Endothelial cell of umbilical vein (primary cell): ENCODE measurements around the gene DMRT3. TPM values are rescaled to one million over a fixed set of nuclear protein-coding genes. Genes with fewer than 3 reads are reported as not detected.

ENCODE experiments used
- Bru-seq: library from RNA; stranded (reverse); fragments of 400-500 nt; gene quantifications from one replicate; lab custom pipeline; 2021; lab: Mats Ljungman, UMichigan
- BruChase-seq, 2 experiments: library from RNA; stranded (reverse); fragments of 400-500 nt; gene quantifications; one replicate each; lab custom pipeline; 2021; lab: Mats Ljungman, UMichigan
- BruUV-seq: library from RNA; stranded (reverse); fragments of 400-500 nt; replicated peaks from 2 replicates; lab custom pipeline; 2021; lab: Mats Ljungman, UMichigan
- CTCF ChIA-PET: fragments of 300-600, 350-600 bp; sonication (Branson Sonifier 250); formaldehyde crosslinking; loops from one replicate; lab custom pipeline; 2021; ENCODE audit warnings: antibody characterized with exemption, inconsistent platforms; lab: Charles Lee
- POLR2A ChIA-PET: fragments of 300-600, 350-600 bp; sonication (Branson Sonifier 250); formaldehyde crosslinking; loops from one replicate; lab custom pipeline; 2021; ENCODE audit warnings: antibody characterized with exemption, inconsistent platforms; lab: Charles Lee
- DNase-seq: peaks from one replicate; pipeline ENCODE4 v3.0.0-alpha.2; 2011; ENCODE audit warnings: low read depth, low spot score
- FAIRE-seq: peaks from 2 replicates; lab custom pipeline; 2011; peaks lifted over from hg19 to GRCh38; lab: Jason Lieb, UNC
- H2AFZ ChIP-seq: 2 replicates; pipeline ENCODE4 v1.6.0; 2012; ENCODE audit warnings: low read depth, low read length, control low read depth, inconsistent platforms
- H3K27ac ChIP-seq: 2 replicates; pipeline ENCODE4 v1.5.1; 2011; ENCODE audit warnings: low read depth, mild to moderate bottlenecking, control low read depth, low read length, moderate library complexity; ENCODE audit not compliant: insufficient read depth
- H3K27me3 ChIP-seq, 2 experiments: 2 replicates each; pipeline versions ENCODE4 v1.6.0 to v1.6.1; 2011; ENCODE audit warnings: low read length in 2 of 2, mixed read lengths in 1 of 2; ENCODE audit not compliant: control insufficient read depth in 2 of 2, insufficient read depth in 2 of 2
- H3K36me3 ChIP-seq, 2 experiments: 2 replicates in 1 of 2; 3 replicates in 1 of 2; pipeline ENCODE4 v1.5.1; 2011; ENCODE audit warnings: low read length in 2 of 2, mild to moderate bottlenecking in 1 of 2, moderate library complexity in 1 of 2; ENCODE audit not compliant: control insufficient read depth in 2 of 2, insufficient read depth in 2 of 2; ENCODE audit errors: extremely low read depth in 1 of 2
- H3K4me1 ChIP-seq: 3 replicates; pipeline ENCODE4 v1.5.1; 2011; ENCODE audit warnings: mild to moderate bottlenecking, low read length; ENCODE audit not compliant: control insufficient read depth, insufficient read depth; ENCODE audit errors: extremely low read depth
- H3K4me2 ChIP-seq: 2 replicates; pipeline ENCODE4 v1.6.1; 2011; ENCODE audit warnings: low read length, control low read depth, mixed read lengths; ENCODE audit not compliant: insufficient read depth
- H3K4me3 ChIP-seq, 3 experiments: fragments of 200-600 bp in 1 of 3; sonication (generic), shearing (Covaris generic) in 1 of 3; replicated peaks in 1 of 3; 2 replicates each; pipeline ENCODE4 v1.5.1; 2011 to 2016; ENCODE audit warnings: control low read depth in 3 of 3, low read length in 3 of 3, mild to moderate bottlenecking in 2 of 3, inconsistent platforms in 1 of 3, low read depth in 1 of 3, moderate library complexity in 1 of 3; ENCODE audit not compliant: insufficient read depth in 1 of 3
- H3K79me2 ChIP-seq: 2 replicates; pipeline ENCODE4 v1.6.0; 2012; ENCODE audit warnings: low read length, inconsistent platforms; ENCODE audit not compliant: control insufficient read depth, insufficient read depth
- H3K9ac ChIP-seq: replicated peaks from 2 replicates; pipeline ENCODE3; 2011; ENCODE audit warnings: low read length, control low read depth; ENCODE audit not compliant: insufficient read depth; ENCODE audit errors: extremely low read depth
- H3K9me1 ChIP-seq: replicated peaks from 3 replicates; pipeline ENCODE4 v1.6.0; 2011; ENCODE audit warnings: mild to moderate bottlenecking, low read length; ENCODE audit not compliant: control insufficient read depth, insufficient read depth; ENCODE audit errors: extremely low read depth
- H3K9me3 ChIP-seq: replicated peaks from 2 replicates; pipeline ENCODE4 v1.5.1; 2012; ENCODE audit warnings: low read length, inconsistent platforms; ENCODE audit not compliant: control insufficient read depth, insufficient read depth
- H4K20me1 ChIP-seq: replicated peaks from 2 replicates; pipeline ENCODE3; 2011; ENCODE audit warnings: mild to moderate bottlenecking, low read length; ENCODE audit not compliant: control insufficient read depth, insufficient read depth; ENCODE audit errors: extremely low read depth
- EZH2 ChIP-seq: IDR thresholded peaks from 2 replicates; pipeline ENCODE4 v1.6.1; 2012; ENCODE audit warnings: borderline replicate concordance, low read depth, mild to moderate bottlenecking, moderate library complexity, low read length, inconsistent platforms; ENCODE audit not compliant: severe bottlenecking
- FOS ChIP-seq: IDR thresholded peaks from 2 replicates; pipeline ENCODE4 v1.6.1; 2011; ENCODE audit warnings: mild to moderate bottlenecking, low read length, moderate library complexity, borderline replicate concordance; ENCODE audit not compliant: insufficient read depth
- GATA2 ChIP-seq: IDR thresholded peaks from 2 replicates; pipeline ENCODE4 v1.7.0; 2011; ENCODE audit warnings: low read depth, mild to moderate bottlenecking, moderate library complexity, mixed read lengths, low read length; ENCODE audit not compliant: insufficient read length, insufficient read depth
- JUN ChIP-seq: IDR thresholded peaks from 2 replicates; pipeline ENCODE4 v1.6.1; 2011; ENCODE audit warnings: borderline replicate concordance, low read depth; ENCODE audit not compliant: insufficient read length, insufficient read depth
- MYC ChIP-seq: IDR thresholded peaks from one replicate; pipeline ENCODE4 v1.6.1; 2011; ENCODE audit warnings: mild to moderate bottlenecking, low read depth, low read length
- POLR2A ChIP-seq: IDR thresholded peaks from 2 replicates; pipeline ENCODE4 v1.6.1; 2012; ENCODE audit warnings: low read depth, mild to moderate bottlenecking, control low read depth, low read length
- POLR2AphosphoS5 ChIP-seq: IDR thresholded peaks from 2 replicates; pipeline ENCODE4 v1.6.1; 2012; ENCODE audit warnings: low read depth, mild to moderate bottlenecking, control low read depth, low read length, moderate library complexity; ENCODE audit not compliant: insufficient read depth
- dilution Hi-C: fragments of 300-500 bp; cut with MboI; formaldehyde crosslinking; loops from one replicate; pipeline ENCODE4 v1.15.0; 2019; ENCODE audit warnings: low sequenced_read_pairs; ENCODE audit not compliant: extremely low pct_ligation_motif_present
- intact Hi-C: fragments of 100-400 bp; cut with micrococcal nuclease; formaldehyde crosslinking; loops from one replicate; pipeline ENCODE4 v1.10.0; 2022
- long read RNA-seq: library from polyadenylated mRNA; stranded (forward); transcript quantifications from one replicate; pipeline ENCODE4 v2.0.0, GENCODE V29; 2021
- polyA minus RNA-seq, 3 experiments: library from RNA; depleted of rRNA, polyadenylated mRNA; stranded (reverse); fragments of >200 nt; gene quantifications; 1 replicate in 1 of 3; 2 replicates in 2 of 3; pipeline ENCODE4 v1.2.3, GENCODE V29; 2011
- polyA plus RNA-seq, 4 experiments: library from polyadenylated mRNA; depleted of rRNA in 3 of 4; stranded (reverse) in 3 of 4; unstranded in 1 of 4; fragments of >200 nt; gene quantifications; 2 replicates each; pipeline versions ENCODE4 v1.2.1 to v1.2.3, GENCODE V29; 2011 to 2012; ENCODE audit warnings: missing spikeins in 1 of 4
- total RNA-seq: library from RNA; stranded (reverse); gene quantifications from 2 replicates; pipeline ENCODE4 v1.2.3, GENCODE V29; 2021
- TF ChIP-seq, protein P1 (sequence below): IDR thresholded peaks from 2 replicates; pipeline ENCODE4 v1.6.1; 2011; ENCODE audit not compliant: insufficient read depth, insufficient read length
- TF ChIP-seq, protein P2 (sequence below), 2 donors: IDR thresholded peaks; 1 replicate in 1 of 2; 2 replicates in 1 of 2; pipeline ENCODE4 v1.5.1; 2011; ENCODE audit warnings: low read length in 2 of 2, mild to moderate bottlenecking in 2 of 2, moderate library complexity in 2 of 2, control low read depth in 1 of 2, inconsistent platforms in 1 of 2, low read depth in 1 of 2; ENCODE audit not compliant: insufficient read depth in 1 of 2; ENCODE audit errors: extremely low read depth in 1 of 2

Gene DMRT3, protein sequence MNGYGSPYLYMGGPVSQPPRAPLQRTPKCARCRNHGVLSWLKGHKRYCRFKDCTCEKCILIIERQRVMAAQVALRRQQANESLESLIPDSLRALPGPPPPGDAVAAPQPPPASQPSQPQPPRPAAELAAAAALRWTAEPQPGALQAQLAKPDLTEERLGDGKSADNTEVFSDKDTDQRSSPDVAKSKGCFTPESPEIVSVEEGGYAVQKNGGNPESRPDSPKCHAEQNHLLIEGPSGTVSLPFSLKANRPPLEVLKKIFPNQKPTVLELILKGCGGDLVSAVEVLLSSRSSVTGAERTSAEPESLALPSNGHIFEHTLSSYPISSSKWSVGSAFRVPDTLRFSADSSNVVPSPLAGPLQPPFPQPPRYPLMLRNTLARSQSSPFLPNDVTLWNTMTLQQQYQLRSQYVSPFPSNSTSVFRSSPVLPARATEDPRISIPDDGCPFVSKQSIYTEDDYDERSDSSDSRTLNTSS
- total RNA-seq (not detected in 2 replicates), polyA plus RNA-seq (not detected in 2 replicates), polyA minus RNA-seq (not detected in 2 replicates), Bru-seq, nascent RNA (not detected), BruChase-seq, experiment 1, labeled RNA remaining after a 6-hour chase (not detected), BruChase-seq, experiment 2, labeled RNA remaining after a 2-hour chase (not detected)
- not detected in 2 replicates for polyA plus RNA-seq (2011; cell fraction: cytosol; rRNA removed)
- not detected in 2 replicates for polyA plus RNA-seq (2011; cell fraction: nucleus; rRNA removed)
- not detected in 2 replicates for polyA plus RNA-seq (2012)
- polyA minus RNA-seq (2011; cell fraction: cytosol; rRNA and poly(A)+ RNA removed): not detected
- not detected in 2 replicates for polyA minus RNA-seq (2011; cell fraction: nucleus; rRNA and poly(A)+ RNA removed)
- long read RNA-seq: 0 reads

DNA sequence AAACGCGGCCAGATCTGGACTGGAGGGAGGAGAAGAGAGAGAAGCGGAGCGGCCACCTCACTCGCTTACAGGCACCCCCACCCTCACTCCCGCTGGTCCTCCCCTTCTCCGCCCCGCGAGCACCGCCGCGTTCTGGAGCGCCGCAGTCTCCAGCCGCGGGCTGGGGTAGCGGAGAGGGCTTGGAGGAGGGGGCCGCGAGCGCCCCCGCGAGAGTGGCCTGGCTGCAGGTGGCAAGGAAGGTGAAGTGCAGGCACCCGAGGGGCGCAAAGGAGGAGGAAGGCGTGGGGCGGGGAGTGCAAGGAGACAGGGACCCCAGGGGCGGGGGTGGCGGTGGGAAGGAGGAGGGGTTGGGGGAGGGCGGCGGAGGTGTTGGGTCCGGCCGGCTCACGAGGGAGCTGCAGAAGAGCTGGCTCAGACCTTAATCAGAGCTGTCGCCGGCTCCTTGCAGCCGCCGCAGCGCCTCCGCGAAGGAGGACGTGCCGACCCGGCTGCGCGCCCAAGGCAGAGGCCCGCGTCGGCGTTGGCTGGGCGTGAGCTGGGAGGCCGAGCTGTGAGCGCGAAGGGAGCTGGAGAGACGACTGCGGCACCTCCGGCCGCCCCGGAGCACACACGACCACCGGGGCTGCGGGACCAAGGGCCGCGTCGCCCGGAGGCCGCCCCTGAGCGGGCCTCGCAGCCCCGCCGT is at the start of gene DMRT3:
TSS of gene DMRT3 (plus strand) at position 398 of the 685 bp plus-strand sequence. CDS start 347 bp downstream, outside the sequence.
- Histone ChIP-seq H3K9ac (no peak within 1 kb of the TSS), H3K79me2 (no peaks in the 10 kb centered on the region), H3K4me3 (no peak within 1 kb of the TSS), H3K4me1 (no peaks in the 10 kb centered on the region), H3K4me2 (no peak within 1 kb of the TSS), H3K36me3 (no peaks in the 10 kb centered on the region), H3K27ac (no peak within 1 kb of the TSS), H3K9me3 (no peaks in the 10 kb centered on the region), H3K27me3 (peaks cover 81 to 97% of the 10 kb centered on the region in 2 experiments), H2AFZ (no peak within 1 kb of the TSS), H3K9me1 (no peaks in the 10 kb centered on the region), H4K20me1 (no peaks in the 10 kb centered on the region)
- FAIRE-seq (no peak), DNase-seq (no peak)
- dilution Hi-C loops: no loop called here
- CTCF ChIA-PET: interaction anchor here (2.3 kb wide), 1 partner anchor 48 kb away, joined by 5 read pairs; no protein-coding TSS in a partner anchor
- POLR2A ChIA-PET: no interaction called here
- TF ChIP-seq, protein P1, sequence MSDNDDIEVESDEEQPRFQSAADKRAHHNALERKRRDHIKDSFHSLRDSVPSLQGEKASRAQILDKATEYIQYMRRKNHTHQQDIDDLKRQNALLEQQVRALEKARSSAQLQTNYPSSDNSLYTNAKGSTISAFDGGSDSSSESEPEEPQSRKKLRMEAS: no peak
- peak; percentile 85 for TF ChIP-seq EZH2
- intact Hi-C loops: no loop called here
- BruUV-seq: no TSS peak

DNA sequence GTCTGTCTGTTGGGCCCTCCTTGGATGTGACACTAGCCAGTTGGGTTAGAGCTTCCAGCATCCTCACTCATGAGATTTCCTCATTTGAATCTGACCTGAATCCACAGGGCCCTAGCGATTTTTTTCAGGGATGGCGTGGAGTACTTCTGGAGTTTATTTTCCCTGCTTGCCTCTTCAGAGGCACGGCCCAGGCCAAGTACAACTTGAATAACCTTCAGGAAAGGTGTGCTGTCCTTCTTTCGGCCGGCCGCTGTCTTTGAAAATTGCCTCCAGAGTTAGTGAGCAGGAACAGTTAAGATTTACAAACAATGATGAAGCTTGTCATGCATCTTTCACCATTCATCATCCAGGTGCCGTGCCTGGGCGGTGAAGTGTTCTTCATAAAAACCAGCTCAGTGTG is 49.5 kb upstream of the DMRT3 start:
- Histone ChIP-seq H3K9me3 (no peaks in the 10 kb centered on the region), H3K9me1 (no peaks in the 10 kb centered on the region), H3K9ac (no peak overlapping the region), H3K4me2 (no peak overlapping the region), H2AFZ (no peak overlapping the region), H3K4me1 (no peaks in the 10 kb centered on the region), H3K4me3 (no peak overlapping the region), H3K36me3 (no peaks in the 10 kb centered on the region), H3K27ac (no peak overlapping the region), H3K27me3 (no peaks in the 10 kb centered on the region), H3K79me2 (no peaks in the 10 kb centered on the region), H4K20me1 (no peaks in the 10 kb centered on the region)
- DNase-seq: no peak
- TF ChIP-seq, protein P1: no peak
- TF ChIP-seq EZH2 (no peak), GATA2 (no peak), POLR2A (no peak), JUN (no peak), FOS (no peak), POLR2AphosphoS5 (no peak), MYC (no peak)
- TF ChIP-seq, protein P2, sequence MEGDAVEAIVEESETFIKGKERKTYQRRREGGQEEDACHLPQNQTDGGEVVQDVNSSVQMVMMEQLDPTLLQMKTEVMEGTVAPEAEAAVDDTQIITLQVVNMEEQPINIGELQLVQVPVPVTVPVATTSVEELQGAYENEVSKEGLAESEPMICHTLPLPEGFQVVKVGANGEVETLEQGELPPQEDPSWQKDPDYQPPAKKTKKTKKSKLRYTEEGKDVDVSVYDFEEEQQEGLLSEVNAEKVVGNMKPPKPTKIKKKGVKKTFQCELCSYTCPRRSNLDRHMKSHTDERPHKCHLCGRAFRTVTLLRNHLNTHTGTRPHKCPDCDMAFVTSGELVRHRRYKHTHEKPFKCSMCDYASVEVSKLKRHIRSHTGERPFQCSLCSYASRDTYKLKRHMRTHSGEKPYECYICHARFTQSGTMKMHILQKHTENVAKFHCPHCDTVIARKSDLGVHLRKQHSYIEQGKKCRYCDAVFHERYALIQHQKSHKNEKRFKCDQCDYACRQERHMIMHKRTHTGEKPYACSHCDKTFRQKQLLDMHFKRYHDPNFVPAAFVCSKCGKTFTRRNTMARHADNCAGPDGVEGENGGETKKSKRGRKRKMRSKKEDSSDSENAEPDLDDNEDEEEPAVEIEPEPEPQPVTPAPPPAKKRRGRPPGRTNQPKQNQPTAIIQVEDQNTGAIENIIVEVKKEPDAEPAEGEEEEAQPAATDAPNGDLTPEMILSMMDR (IDR thresholded peaks at IDR 0.05; ENCODE audit: extremely low read depth in 1 of 2, insufficient read depth in 1 of 2, low read depth in 1 of 2, low read length in 2 of 2): no peak
- BruUV-seq: no TSS peak
- FAIRE-seq: no peak
- intact Hi-C loops (no loop called here), dilution Hi-C loops (no loop called here)
- CTCF ChIA-PET: interaction anchor here (1.3 to 2.5 kb wide), 3 partner anchors 9 to 82 kb away, joined by 3 to 11 read pairs (median 5); no protein-coding TSS in a partner anchor
- POLR2A ChIA-PET: no interaction called here
